H1 (cell line): ENCODE measurements around the gene SLC45A1. TPM values are rescaled to one million over a fixed set of nuclear protein-coding genes. Genes with fewer than 3 reads are reported as not detected.

Experiments used
- BACH1 ChIP-seq: IDR thresholded peaks from 2 replicates; pipeline ENCODE4 v1.6.1; 2012; ENCODE audit warnings: low read length, improper control_type of control experiment
- E2F6 ChIP-seq: IDR thresholded peaks from 2 replicates; pipeline ENCODE4 v1.6.1; 2012; ENCODE audit warnings: inconsistent platforms
- EZH2 ChIP-seq: fragments of 200-600 bp; sonication (generic); IDR thresholded peaks from 2 replicates; pipeline ENCODE4 v1.7.1; 2012; ENCODE audit warnings: low read depth, mild to moderate bottlenecking, moderate library complexity, low read length, inconsistent platforms; ENCODE audit not compliant: severe bottlenecking
- HDAC2 ChIP-seq, 2 experiments: fragments of 300-600 bp in 1 of 2; sonication (generic) in 1 of 2; IDR thresholded peaks; 2 replicates each; pipeline ENCODE4 v1.6.1; 2011 to 2012; ENCODE audit warnings: low read depth in 2 of 2, low read length in 2 of 2, mild to moderate bottlenecking in 2 of 2, moderate library complexity in 2 of 2, borderline replicate concordance in 1 of 2, inconsistent platforms in 1 of 2
- RFX5 ChIP-seq: IDR thresholded peaks from 2 replicates; pipeline ENCODE4 v1.6.1; 2011; ENCODE audit warnings: low read depth, low read length, improper control_type of control experiment, borderline replicate concordance
- polyA plus RNA-seq, 7 experiments: library from polyadenylated mRNA; depleted of rRNA in 3 of 7; stranded (reverse) in 5 of 7; unstranded in 2 of 7; fragments of >200 nt in 5 of 7; fragments of 200-250 nt in 2 of 7; gene quantifications; 1 replicate in 5 of 7; 2 replicates in 1 of 7; 4 replicates in 1 of 7; pipeline versions ENCODE4 v1.2.1 to v1.2.3, GENCODE V29; 2011 to 2013; ENCODE audit warnings: missing spikeins in 2 of 7, mixed read lengths in 2 of 7
- total RNA-seq: library from RNA; stranded (reverse); fragmentation: NEBNext Ultra II Directional; extraction: Animal tissue kit (Norgen Biotek cat#: 25700); gene quantifications from 2 replicates; pipeline ENCODE4 v1.2.1, GENCODE V29; 2021
- TF ChIP-seq, protein P1 (sequence below): IDR thresholded peaks from 2 replicates; pipeline ENCODE4 v1.6.1; 2012; ENCODE audit warnings: low read length, inconsistent platforms

SLC45A1 gene
- total and polyA plus RNA-seq, 2 of the 8 experiments (the other 6 are each of a cell fraction or from before 2014, with no cell fraction given), result 1.0 to 1.7 TPM

DNA sequence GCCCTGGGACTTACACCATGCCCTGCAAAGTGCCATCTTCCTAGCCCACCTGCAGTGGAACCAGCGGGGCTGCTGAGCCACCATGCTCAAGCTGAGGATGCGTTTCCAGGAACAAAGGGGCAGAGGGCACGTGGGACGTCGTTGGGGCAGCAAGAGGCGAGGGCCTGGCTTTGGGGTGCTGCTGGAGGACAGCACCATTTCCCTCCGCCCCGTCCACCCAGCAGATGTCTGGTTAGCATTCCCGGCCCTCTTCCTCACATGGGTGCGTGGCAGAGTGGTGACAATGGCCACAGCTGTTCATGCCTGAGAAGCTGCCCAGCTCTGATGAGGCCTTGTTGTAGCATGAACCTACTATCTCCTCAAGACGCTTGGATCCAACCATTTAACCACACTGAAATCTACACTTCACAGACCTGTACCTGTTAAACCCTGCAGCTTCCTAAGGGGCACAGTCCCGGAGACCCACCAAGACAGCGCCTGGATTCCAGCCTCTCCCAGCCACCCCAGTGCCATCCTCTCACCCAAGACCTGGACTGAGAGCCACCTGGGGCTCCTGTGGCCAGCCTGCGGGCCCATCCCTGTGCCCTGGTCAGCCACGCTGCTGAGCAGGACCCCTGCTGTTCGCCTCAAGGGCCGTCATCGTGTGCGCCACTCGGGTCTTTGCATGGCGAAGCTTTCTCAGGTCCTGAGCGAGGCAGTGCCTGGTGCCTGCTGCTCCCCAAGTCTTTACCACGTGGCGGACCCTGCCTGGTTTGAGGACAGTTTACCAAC, 33.2 kb downstream of the SLC45A1 start (continued):
- no peak for TF ChIP-seq BACH1
- TF ChIP-seq EZH2, result no peak
- TF ChIP-seq E2F6, result no peak
- TF ChIP-seq HDAC2 (IDR thresholded peaks at IDR 0.05; ENCODE audit: borderline replicate concordance in 1 of 2, low read depth in 2 of 2, low read length in 2 of 2), result no peak
- no peak for TF ChIP-seq RFX5
- TF ChIP-seq, protein P1, sequence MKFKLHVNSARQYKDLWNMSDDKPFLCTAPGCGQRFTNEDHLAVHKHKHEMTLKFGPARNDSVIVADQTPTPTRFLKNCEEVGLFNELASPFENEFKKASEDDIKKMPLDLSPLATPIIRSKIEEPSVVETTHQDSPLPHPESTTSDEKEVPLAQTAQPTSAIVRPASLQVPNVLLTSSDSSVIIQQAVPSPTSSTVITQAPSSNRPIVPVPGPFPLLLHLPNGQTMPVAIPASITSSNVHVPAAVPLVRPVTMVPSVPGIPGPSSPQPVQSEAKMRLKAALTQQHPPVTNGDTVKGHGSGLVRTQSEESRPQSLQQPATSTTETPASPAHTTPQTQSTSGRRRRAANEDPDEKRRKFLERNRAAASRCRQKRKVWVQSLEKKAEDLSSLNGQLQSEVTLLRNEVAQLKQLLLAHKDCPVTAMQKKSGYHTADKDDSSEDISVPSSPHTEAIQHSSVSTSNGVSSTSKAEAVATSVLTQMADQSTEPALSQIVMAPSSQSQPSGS, result peak; percentile 27; the same call in 1 of the 2 replicates
- TF ChIP-seq, all 59 proteins: peak for 2
